Stomach (tissue), 4 donors: ENCODE results near the gene OXER1.

Source experiments
- POLR2A ChIP-seq, 4 donors: fragments of 450-650 bp; IDR thresholded peaks; one replicate each; pipeline ENCODE4 v1.6.1; 2016; ENCODE audit warnings: antibody characterized with exemption in 4 of 4, control low read depth in 2 of 4, mild to moderate bottlenecking in 1 of 4, moderate library complexity in 1 of 4
- TF ChIP-seq, protein P1 (sequence below), 7 experiments: fragments of 450-650 bp in 4 of 7; fragments of 200-600 bp in 3 of 7; sonication (generic) in 3 of 7; IDR thresholded peaks; one replicate each; pipeline ENCODE4 v1.5.1; 2016 to 2019; ENCODE audit warnings: antibody characterized with exemption in 7 of 7, control low read depth in 2 of 7, mild to moderate bottlenecking in 1 of 7

DNA sequence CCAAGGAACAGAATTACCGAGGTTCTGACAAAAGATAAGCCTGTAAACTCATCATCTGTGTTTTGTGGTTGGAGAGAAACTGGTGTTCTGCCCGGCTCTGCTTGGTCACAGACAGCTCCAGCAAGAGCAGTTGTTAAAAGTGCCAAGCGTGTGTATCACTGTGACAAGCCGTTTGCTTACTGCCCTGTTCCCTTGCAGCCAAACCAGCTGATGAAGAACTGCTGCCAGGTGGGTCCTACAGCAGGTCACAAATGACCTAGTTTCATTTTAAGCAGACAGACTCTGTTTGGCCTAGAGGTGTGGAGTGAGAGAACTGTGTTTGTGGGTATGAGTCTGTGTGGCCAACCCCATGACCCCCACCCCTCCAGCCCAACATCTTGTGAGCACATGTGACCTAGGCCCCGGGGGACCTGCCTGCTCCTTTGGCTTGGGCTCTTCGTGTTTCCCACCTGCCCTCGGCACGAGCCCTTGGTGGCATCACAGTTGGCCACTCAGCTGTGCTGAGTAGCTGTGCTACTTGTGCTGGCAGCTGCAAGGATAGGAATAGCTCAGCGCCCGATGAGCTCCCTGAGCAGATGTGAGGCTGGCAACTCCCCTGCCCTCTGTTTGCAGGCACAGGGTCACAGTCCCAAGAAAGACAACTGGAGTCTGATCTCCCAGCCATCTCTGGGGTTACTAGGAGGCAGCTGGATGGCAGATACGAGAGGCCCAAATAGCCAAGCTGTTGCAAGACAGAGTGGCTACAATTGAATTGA is 9.7 kb downstream of the OXER1 start:
- no peak for TF ChIP-seq POLR2A (IDR thresholded peaks at IDR 0.05)
- TF ChIP-seq, protein P1, sequence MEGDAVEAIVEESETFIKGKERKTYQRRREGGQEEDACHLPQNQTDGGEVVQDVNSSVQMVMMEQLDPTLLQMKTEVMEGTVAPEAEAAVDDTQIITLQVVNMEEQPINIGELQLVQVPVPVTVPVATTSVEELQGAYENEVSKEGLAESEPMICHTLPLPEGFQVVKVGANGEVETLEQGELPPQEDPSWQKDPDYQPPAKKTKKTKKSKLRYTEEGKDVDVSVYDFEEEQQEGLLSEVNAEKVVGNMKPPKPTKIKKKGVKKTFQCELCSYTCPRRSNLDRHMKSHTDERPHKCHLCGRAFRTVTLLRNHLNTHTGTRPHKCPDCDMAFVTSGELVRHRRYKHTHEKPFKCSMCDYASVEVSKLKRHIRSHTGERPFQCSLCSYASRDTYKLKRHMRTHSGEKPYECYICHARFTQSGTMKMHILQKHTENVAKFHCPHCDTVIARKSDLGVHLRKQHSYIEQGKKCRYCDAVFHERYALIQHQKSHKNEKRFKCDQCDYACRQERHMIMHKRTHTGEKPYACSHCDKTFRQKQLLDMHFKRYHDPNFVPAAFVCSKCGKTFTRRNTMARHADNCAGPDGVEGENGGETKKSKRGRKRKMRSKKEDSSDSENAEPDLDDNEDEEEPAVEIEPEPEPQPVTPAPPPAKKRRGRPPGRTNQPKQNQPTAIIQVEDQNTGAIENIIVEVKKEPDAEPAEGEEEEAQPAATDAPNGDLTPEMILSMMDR (IDR thresholded peaks at IDR 0.05) = no peak
